ENCODE measurements around the gene SPAG6.

GRCh38 chr10:22443175-22443901 lies 98.0 kb downstream of the SPAG6 start:
- TF ChIP-seq CTCF (IDR thresholded peaks at IDR 0.05), result no peak
- no peak for TF ChIP-seq POLR2AphosphoS5 (IDR thresholded peaks at IDR 0.05)
- TF ChIP-seq POLR2A (IDR thresholded peaks at IDR 0.05; ENCODE audit: low read depth), result no peak
